ENCODE results near the gene AVPR1A.

AVPR1A gene

GRCh38 chr12:63093711-63094110, 57.3 kb downstream of the AVPR1A start:
- DNase-seq (ENCODE audit: low read depth) = no peak

- DNase-seq (ENCODE audit: low read depth) = no peak
Measured at GRCh38 chr12:63093084-63093483, 57.9 kb downstream of the AVPR1A start.

Data from fibroblast of gingiva (primary cell).